Measurements from ENCODE around the gene CCR9.

The CCR9 gene

GRCh38 chr3:45884368-45885201, 1.8 kb upstream of the CCR9 start:
- no peak for DNase-seq (ENCODE audit: low read depth)
- H3K4me3 ChIP-seq (ENCODE audit: low read depth, low read length), result no peak overlapping the region
- TF ChIP-seq MYC (IDR thresholded peaks at IDR 0.05; ENCODE audit: low read depth, low read length) (no peak), POLR2A (IDR thresholded peaks at IDR 0.05; ENCODE audit: extremely low read depth, insufficient read length) (no peak)
- TF ChIP-seq, protein P1, sequence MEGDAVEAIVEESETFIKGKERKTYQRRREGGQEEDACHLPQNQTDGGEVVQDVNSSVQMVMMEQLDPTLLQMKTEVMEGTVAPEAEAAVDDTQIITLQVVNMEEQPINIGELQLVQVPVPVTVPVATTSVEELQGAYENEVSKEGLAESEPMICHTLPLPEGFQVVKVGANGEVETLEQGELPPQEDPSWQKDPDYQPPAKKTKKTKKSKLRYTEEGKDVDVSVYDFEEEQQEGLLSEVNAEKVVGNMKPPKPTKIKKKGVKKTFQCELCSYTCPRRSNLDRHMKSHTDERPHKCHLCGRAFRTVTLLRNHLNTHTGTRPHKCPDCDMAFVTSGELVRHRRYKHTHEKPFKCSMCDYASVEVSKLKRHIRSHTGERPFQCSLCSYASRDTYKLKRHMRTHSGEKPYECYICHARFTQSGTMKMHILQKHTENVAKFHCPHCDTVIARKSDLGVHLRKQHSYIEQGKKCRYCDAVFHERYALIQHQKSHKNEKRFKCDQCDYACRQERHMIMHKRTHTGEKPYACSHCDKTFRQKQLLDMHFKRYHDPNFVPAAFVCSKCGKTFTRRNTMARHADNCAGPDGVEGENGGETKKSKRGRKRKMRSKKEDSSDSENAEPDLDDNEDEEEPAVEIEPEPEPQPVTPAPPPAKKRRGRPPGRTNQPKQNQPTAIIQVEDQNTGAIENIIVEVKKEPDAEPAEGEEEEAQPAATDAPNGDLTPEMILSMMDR (IDR thresholded peaks at IDR 0.05; ENCODE audit: low read depth, low read length), result no peak
- TF ChIP-seq, protein P2, sequence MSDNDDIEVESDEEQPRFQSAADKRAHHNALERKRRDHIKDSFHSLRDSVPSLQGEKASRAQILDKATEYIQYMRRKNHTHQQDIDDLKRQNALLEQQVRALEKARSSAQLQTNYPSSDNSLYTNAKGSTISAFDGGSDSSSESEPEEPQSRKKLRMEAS (IDR thresholded peaks at IDR 0.05; ENCODE audit: low read depth, low read length), result no peak

DNA sequence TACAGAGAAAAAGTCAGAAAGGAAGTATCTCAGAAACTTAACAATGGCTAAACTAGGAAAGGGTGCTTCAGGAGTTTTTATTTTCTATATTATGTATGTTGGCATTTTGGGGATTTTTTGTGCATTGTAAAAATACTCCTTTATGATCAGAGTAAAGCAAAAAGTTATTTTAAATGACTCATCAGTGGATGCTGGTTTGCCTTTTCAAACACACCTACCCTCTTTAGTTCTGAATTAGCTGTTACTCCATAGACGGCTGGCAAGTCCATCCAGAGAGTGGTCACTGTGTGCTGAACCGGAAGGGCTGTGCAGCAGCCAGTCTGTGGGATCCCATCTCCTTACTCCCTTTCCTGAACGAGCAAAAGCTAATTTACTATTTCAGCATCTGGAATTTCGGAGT, 942 bp downstream of the CCR9 start:
- no peak for DNase-seq (ENCODE audit: low read depth)
- H3K4me3 ChIP-seq (ENCODE audit: low read depth, low read length), result no peak overlapping the region
- TF ChIP-seq, protein P2 (IDR thresholded peaks at IDR 0.05; ENCODE audit: low read depth, low read length), result no peak
- TF ChIP-seq POLR2A (IDR thresholded peaks at IDR 0.05; ENCODE audit: extremely low read depth, insufficient read length), result no peak
- TF ChIP-seq MYC (IDR thresholded peaks at IDR 0.05; ENCODE audit: low read depth, low read length), result no peak
- TF ChIP-seq, protein P1 (IDR thresholded peaks at IDR 0.05; ENCODE audit: low read depth, low read length), result no peak

GRCh38 chr3:45887759-45888511, 1.6 kb downstream of the CCR9 start:
- no peak for DNase-seq (ENCODE audit: low read depth)
- TF ChIP-seq, protein P2 (IDR thresholded peaks at IDR 0.05; ENCODE audit: low read depth, low read length), result no peak
- TF ChIP-seq MYC (IDR thresholded peaks at IDR 0.05; ENCODE audit: low read depth, low read length) (no peak), POLR2A (IDR thresholded peaks at IDR 0.05; ENCODE audit: extremely low read depth, insufficient read length) (no peak)
- TF ChIP-seq, protein P1 (IDR thresholded peaks at IDR 0.05; ENCODE audit: low read depth, low read length), result no peak
- H3K4me3 ChIP-seq (ENCODE audit: low read depth, low read length), result no peak overlapping the region

- DNase-seq (ENCODE audit: low read depth), result no peak
- H3K4me3 ChIP-seq (ENCODE audit: low read depth, low read length), result no peak overlapping the region
- TF ChIP-seq, protein P2 (IDR thresholded peaks at IDR 0.05; ENCODE audit: low read depth, low read length), result no peak
- TF ChIP-seq, protein P1 (IDR thresholded peaks at IDR 0.05; ENCODE audit: low read depth, low read length), result no peak
- no peak for TF ChIP-seq MYC (IDR thresholded peaks at IDR 0.05; ENCODE audit: low read depth, low read length)
- TF ChIP-seq POLR2A (IDR thresholded peaks at IDR 0.05; ENCODE audit: extremely low read depth, insufficient read length), result no peak
These were observed 3.0 kb downstream of the CCR9 start for GRCh38 chr3:45889337-45889736.

DNA sequence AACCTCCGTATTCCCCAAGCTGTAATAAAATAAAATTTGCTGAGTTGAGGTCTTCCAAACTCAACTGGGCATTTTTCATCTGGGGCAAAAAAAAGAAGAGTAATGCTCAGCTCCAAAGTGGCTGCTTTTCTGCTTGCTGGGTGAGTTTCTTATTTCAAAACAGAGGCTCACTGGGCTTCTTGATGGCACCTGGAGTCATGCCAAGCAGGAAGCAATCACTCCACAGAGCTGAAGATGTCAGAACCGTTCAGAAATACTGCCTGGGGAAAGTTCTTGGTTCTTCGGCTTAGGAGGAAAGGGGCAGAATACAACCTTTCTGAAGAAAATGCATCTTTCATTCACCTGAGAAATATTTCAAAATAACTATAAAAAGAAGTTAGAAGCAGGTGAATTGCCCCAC, 4.1 kb downstream of the CCR9 start:
- DNase-seq (ENCODE audit: low read depth), result no peak
- no peak overlapping the region for H3K4me3 ChIP-seq (ENCODE audit: low read depth, low read length)
- TF ChIP-seq, protein P2 (IDR thresholded peaks at IDR 0.05; ENCODE audit: low read depth, low read length), result no peak
- TF ChIP-seq POLR2A (IDR thresholded peaks at IDR 0.05; ENCODE audit: extremely low read depth, insufficient read length) (no peak), MYC (IDR thresholded peaks at IDR 0.05; ENCODE audit: low read depth, low read length) (no peak)
- TF ChIP-seq, protein P1 (IDR thresholded peaks at IDR 0.05; ENCODE audit: low read depth, low read length), result no peak
